ENCODE results near the gene CMC2.

GRCh38 chr16:81004646-81005353, 1.9 kb downstream of the CMC2 start:
- TF ChIP-seq MTA3 (CRISPR knock-in tag; IDR thresholded peaks at IDR 0.05) (no peak), FOXK2 (IDR thresholded peaks at IDR 0.05) (no peak), ZNF260 (CRISPR knock-in tag; IDR thresholded peaks at IDR 0.05; ENCODE audit: borderline replicate concordance, low read depth) (no peak), FOXA1 (IDR thresholded peaks at IDR 0.05) (no peak), FOXA1 (CRISPR knock-in tag; IDR thresholded peaks at IDR 0.05) (no peak), KLF16 (CRISPR knock-in tag; IDR thresholded peaks at IDR 0.05) (no peak)
